H9 (cell line): ENCODE measurements around the gene NME4. TPM values are rescaled to one million over a fixed set of nuclear protein-coding genes. Genes with fewer than 3 reads are reported as not detected.
A peak's percentile ranks its signal among the peaks of the same experiment; 100 is the strongest.

Source experiments
- DNase-seq: peaks from one replicate; pipeline ENCODE4 v3.0.0-alpha.2; 2017
- H2AFZ ChIP-seq: one replicate; pipeline ENCODE4 v1.6.1; 2013; ENCODE audit warnings: mild to moderate bottlenecking, low read length, control low read depth, moderate library complexity
- H2AK5ac ChIP-seq: 2 replicates; pipeline ENCODE4 v1.6.1; 2013; ENCODE audit warnings: low read length, control low read depth, mixed read lengths; ENCODE audit not compliant: insufficient read length
- H2BK120ac ChIP-seq: one replicate; pipeline ENCODE4 v1.6.1; 2013; ENCODE audit warnings: low read depth, mild to moderate bottlenecking, low read length, control low read depth, inconsistent platforms; ENCODE audit not compliant: poor library complexity, severe bottlenecking
- H2BK12ac ChIP-seq: 2 replicates; pipeline ENCODE4 v1.6.1; 2013; ENCODE audit warnings: low read length, control low read depth, mixed read lengths, low read depth; ENCODE audit not compliant: insufficient read length
- H2BK15ac ChIP-seq: 2 replicates; pipeline ENCODE4 v1.6.1; 2013; ENCODE audit warnings: low read depth, low read length, control low read depth
- H2BK20ac ChIP-seq: one replicate; pipeline ENCODE4 v1.6.1; 2013; ENCODE audit warnings: low read depth, mild to moderate bottlenecking, low read length, control low read depth, inconsistent platforms; ENCODE audit not compliant: poor library complexity, severe bottlenecking
- H2BK5ac ChIP-seq: 2 replicates; pipeline ENCODE4 v1.6.1; 2013; ENCODE audit warnings: low read length, control low read depth, mixed read lengths; ENCODE audit not compliant: insufficient read length
- H3K14ac ChIP-seq: 2 replicates; pipeline ENCODE4 v1.6.1; 2013; ENCODE audit warnings: low read length, control low read depth; ENCODE audit not compliant: insufficient read depth
- H3K18ac ChIP-seq: 2 replicates; pipeline ENCODE4 v1.6.1; 2013; ENCODE audit warnings: low read depth, mild to moderate bottlenecking, mixed read lengths, low read length, control low read depth; ENCODE audit not compliant: insufficient read length
- H3K23ac ChIP-seq: 2 replicates; pipeline ENCODE4 v1.6.1; 2013; ENCODE audit warnings: low read length, control low read depth, mixed read lengths, low read depth; ENCODE audit not compliant: insufficient read length
- H3K23me2 ChIP-seq: 2 replicates; pipeline ENCODE4 v1.6.1; 2013; ENCODE audit warnings: low read depth, mild to moderate bottlenecking, mixed read lengths, low read length, control low read depth; ENCODE audit not compliant: insufficient read length, poor library complexity, severe bottlenecking
- H3K27ac ChIP-seq: 2 replicates; pipeline ENCODE4 v1.5.1; 2013; ENCODE audit warnings: low read length, control low read depth, mixed read lengths, low read depth; ENCODE audit not compliant: insufficient read length
- H3K27me3 ChIP-seq: 2 replicates; pipeline ENCODE4 v1.6.1; 2013; ENCODE audit warnings: low read length, control low read depth, inconsistent platforms; ENCODE audit not compliant: insufficient read depth
- H3K4ac ChIP-seq: 2 replicates; pipeline ENCODE4 v1.6.1; 2013; ENCODE audit warnings: low read depth, mild to moderate bottlenecking, control low read depth, inconsistent platforms, low read length, moderate library complexity
- H3K4me1 ChIP-seq: 2 replicates; pipeline ENCODE4 v1.6.1; 2013; ENCODE audit warnings: low read length, control low read depth, inconsistent platforms; ENCODE audit not compliant: insufficient read depth
- H3K4me2 ChIP-seq: 2 replicates; pipeline ENCODE4 v1.6.1; 2013; ENCODE audit warnings: low read length, control low read depth, mixed read lengths; ENCODE audit not compliant: insufficient read length, insufficient read depth
- H3K56ac ChIP-seq: 2 replicates; pipeline ENCODE4 v1.6.1; 2013; ENCODE audit warnings: low read depth, mild to moderate bottlenecking, mixed read lengths, low read length, control low read depth; ENCODE audit not compliant: insufficient read length
- H3K79me1 ChIP-seq: 2 replicates; pipeline ENCODE4 v1.6.1; 2013; ENCODE audit warnings: low read depth, mild to moderate bottlenecking, moderate library complexity, low read length, control low read depth, inconsistent platforms; ENCODE audit not compliant: insufficient read depth, poor library complexity, severe bottlenecking
- H3K79me2 ChIP-seq: 2 replicates; pipeline ENCODE4 v1.6.1; 2013; ENCODE audit warnings: low read length, control low read depth, inconsistent platforms; ENCODE audit not compliant: insufficient read depth
- H3K9ac ChIP-seq: 2 replicates; pipeline ENCODE4 v1.6.1; 2013; ENCODE audit warnings: low read length, control low read depth, mixed read lengths; ENCODE audit not compliant: insufficient read length; ENCODE audit errors: extremely low read depth
- H3K9me3 ChIP-seq: one replicate; pipeline ENCODE4 v1.6.1; 2013; ENCODE audit warnings: low read depth, low read length, inconsistent platforms; ENCODE audit not compliant: control insufficient read depth
- H3T11ph ChIP-seq: one replicate; pipeline ENCODE4 v1.6.1; 2013; ENCODE audit warnings: mild to moderate bottlenecking, low read length, control low read depth, inconsistent platforms
- H4K20me1 ChIP-seq: one replicate; pipeline ENCODE4 v1.6.1; 2013; ENCODE audit not compliant: control insufficient read depth, insufficient read length, insufficient read depth
- H4K5ac ChIP-seq: 2 replicates; pipeline ENCODE4 v1.6.1; 2013; ENCODE audit warnings: low read depth, mild to moderate bottlenecking, mixed read lengths, low read length, control low read depth; ENCODE audit not compliant: insufficient read length
- H4K8ac ChIP-seq: replicated peaks from 2 replicates; pipeline ENCODE4 v1.6.1; 2013; ENCODE audit warnings: low read length, control low read depth, mixed read lengths, low read depth; ENCODE audit not compliant: insufficient read length
- H4K91ac ChIP-seq: 2 replicates; pipeline ENCODE4 v1.6.1; 2013; ENCODE audit warnings: low read depth, mild to moderate bottlenecking, moderate library complexity, mixed read lengths, low read length, control low read depth; ENCODE audit not compliant: insufficient read length
- H3K27ac Mint-ChIP-seq, 3 experiments: 2 replicates in 2 of 3; 3 replicates in 1 of 3; pipeline ENCODE4 v1.8.0; 2020 to 2021; ENCODE audit warnings: mixed read lengths in 3 of 3, mild to moderate bottlenecking in 1 of 3, moderate library complexity in 1 of 3
- H3K27me3 Mint-ChIP-seq: 2 replicates; pipeline ENCODE4 v1.8.0; 2021; ENCODE audit warnings: low read depth, mild to moderate bottlenecking, moderate library complexity, mixed read lengths
- H3K36me3 Mint-ChIP-seq, 3 experiments: 2 replicates in 2 of 3; 3 replicates in 1 of 3; pipeline ENCODE4 v1.8.0; 2020 to 2021; ENCODE audit warnings: low read depth in 3 of 3, mixed read lengths in 3 of 3; ENCODE audit not compliant: insufficient read depth in 1 of 3
- H3K4me1 Mint-ChIP-seq, 2 experiments: 2 replicates each; pipeline ENCODE4 v1.8.0; 2020; ENCODE audit warnings: mixed read lengths in 2 of 2
- H3K4me3 Mint-ChIP-seq, 2 experiments: 2 replicates in 1 of 2; 3 replicates in 1 of 2; pipeline ENCODE4 v1.8.0; 2020 to 2021; ENCODE audit warnings: mild to moderate bottlenecking in 2 of 2, mixed read lengths in 2 of 2, moderate library complexity in 1 of 2
- H3K9me3 Mint-ChIP-seq, 2 experiments: 2 replicates in 1 of 2; 3 replicates in 1 of 2; pipeline ENCODE4 v1.8.0; 2020; ENCODE audit warnings: mild to moderate bottlenecking in 2 of 2, mixed read lengths in 2 of 2, moderate library complexity in 1 of 2
- WGBS: extraction: QIAGEN DNeasy Blood & Tissue Kit; methylation state at CpG from one replicate; pipeline ENCODE4 v1.1.7; 2013; ENCODE audit warnings: missing lambda C conversion rate, low lambda C conversion rate, mixed read lengths; ENCODE audit not compliant: insufficient read length; ENCODE audit errors: extremely low coverage; 5-methylcytosine and 5-hydroxymethylcytosine counted together
- total RNA-seq: library from RNA; stranded (reverse); gene quantifications from 2 replicates; pipeline ENCODE4 v1.2.1, GENCODE V29; 2021
- TF ChIP-seq, protein P1 (sequence below): fragments of 200-600 bp; sonication (generic); conservative IDR thresholded peaks from 3 replicates; pipeline ENCODE4 v1.8.0; 2021; ENCODE audit warnings: antibody characterized with exemption, mild to moderate bottlenecking

The NME4 gene
- total RNA-seq, 1 experiment from 2014 or later: 320 TPM

DNA sequence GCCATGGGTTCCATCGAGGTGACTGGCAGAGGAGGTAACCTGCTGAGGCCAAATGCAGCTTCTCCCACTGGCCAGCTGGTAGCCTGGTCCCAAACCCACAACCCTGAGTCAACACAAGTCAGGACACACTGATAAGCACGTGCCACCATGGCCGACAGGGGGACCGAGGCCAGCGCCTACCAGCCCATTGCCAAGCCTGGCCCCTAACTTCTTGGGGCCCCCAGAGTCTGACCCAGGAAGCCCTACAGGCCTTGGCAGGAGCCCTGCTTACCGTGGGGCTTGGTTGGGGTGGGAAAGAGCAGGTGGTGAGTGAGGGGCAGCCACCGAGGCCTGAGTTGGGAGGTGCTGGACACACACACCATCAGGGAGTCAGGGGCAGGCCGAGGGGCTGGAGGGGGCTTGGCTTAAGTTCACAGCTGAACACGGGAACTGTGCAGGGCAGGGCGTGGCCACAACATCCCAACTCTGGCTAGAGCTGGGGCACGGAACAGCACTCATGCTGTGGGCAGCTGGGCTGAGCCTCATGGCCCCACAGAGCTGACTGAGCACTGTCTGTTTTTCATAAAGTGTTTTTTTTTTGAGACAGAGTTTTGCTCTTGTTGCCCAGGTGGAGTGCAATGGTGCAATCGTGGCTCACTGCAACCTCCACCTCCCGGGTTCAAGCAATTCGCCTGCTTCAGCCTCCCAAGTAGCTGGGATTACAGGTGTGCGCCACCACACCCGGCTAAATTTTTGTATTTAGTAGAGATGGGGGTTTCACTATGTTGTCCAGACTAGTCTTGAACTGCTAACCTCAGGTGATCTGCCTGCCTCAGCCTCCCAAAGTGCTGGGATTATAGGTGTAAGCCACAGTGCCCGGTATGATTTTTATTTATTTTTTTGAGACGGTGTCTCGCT is 32.2 kb upstream of the NME4 start:
- Mint-ChIP-seq H3K27me3 (peaks cover 9% of the 10 kb centered on the region), H3K4me3 (no peak overlapping the region), H3K4me1 (peaks cover 8 to 18% of the 10 kb centered on the region in 2 experiments; a peak in 3 of 4 replicates), H3K9me3 (no peaks in the 10 kb centered on the region), H3K27ac (no peak overlapping the region; a peak in 1 of 7 replicates), H3K36me3 (peaks cover 3 to 29% (median 29%) of the 10 kb centered on the region in 3 experiments; a peak in 6 of 7 replicates)
- Histone ChIP-seq H2BK5ac (no peak overlapping the region), H3K27me3 (no peaks in the 10 kb centered on the region), H3K4ac (no peak overlapping the region), H3K4me2 (no peak overlapping the region), H2AK5ac (no peak overlapping the region), H3K79me1 (no peaks in the 10 kb centered on the region), H2BK20ac (no peak overlapping the region), H4K20me1 (no peaks in the 10 kb centered on the region), H2AFZ (no peak overlapping the region), H3K23ac (no peak overlapping the region), H2BK12ac (no peak overlapping the region), H3K56ac (no peak overlapping the region), H2BK120ac (no peak overlapping the region), H3K14ac (no peak overlapping the region; the same call in 1 of the 2 replicates), H3K9me3 (no peaks in the 10 kb centered on the region), H2BK15ac (no peak overlapping the region), H3K27ac (no peak overlapping the region), H3K79me2 (no peaks in the 10 kb centered on the region), H3K9ac (no peak overlapping the region), H4K91ac (no peak overlapping the region), H3K4me1 (no peaks in the 10 kb centered on the region), H3K18ac (no peak overlapping the region), H3K23me2 (no peaks in the 10 kb centered on the region), H3T11ph (no peak overlapping the region), H4K5ac (no peak overlapping the region), H4K8ac (no peak overlapping the region)
- WGBS: no CpG with 5 or more reads among the region's 19 CpGs
- no peak for DNase-seq
- TF ChIP-seq, protein P1, sequence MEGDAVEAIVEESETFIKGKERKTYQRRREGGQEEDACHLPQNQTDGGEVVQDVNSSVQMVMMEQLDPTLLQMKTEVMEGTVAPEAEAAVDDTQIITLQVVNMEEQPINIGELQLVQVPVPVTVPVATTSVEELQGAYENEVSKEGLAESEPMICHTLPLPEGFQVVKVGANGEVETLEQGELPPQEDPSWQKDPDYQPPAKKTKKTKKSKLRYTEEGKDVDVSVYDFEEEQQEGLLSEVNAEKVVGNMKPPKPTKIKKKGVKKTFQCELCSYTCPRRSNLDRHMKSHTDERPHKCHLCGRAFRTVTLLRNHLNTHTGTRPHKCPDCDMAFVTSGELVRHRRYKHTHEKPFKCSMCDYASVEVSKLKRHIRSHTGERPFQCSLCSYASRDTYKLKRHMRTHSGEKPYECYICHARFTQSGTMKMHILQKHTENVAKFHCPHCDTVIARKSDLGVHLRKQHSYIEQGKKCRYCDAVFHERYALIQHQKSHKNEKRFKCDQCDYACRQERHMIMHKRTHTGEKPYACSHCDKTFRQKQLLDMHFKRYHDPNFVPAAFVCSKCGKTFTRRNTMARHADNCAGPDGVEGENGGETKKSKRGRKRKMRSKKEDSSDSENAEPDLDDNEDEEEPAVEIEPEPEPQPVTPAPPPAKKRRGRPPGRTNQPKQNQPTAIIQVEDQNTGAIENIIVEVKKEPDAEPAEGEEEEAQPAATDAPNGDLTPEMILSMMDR: 0 out of 3 replicates have a peak, but pooled peaks have one; percentile 10
